CD4-positive, alpha-beta memory T cell (primary cell): Measurements from ENCODE around the gene ERBB4. TPM values are rescaled to one million over a fixed set of nuclear protein-coding genes. Genes with fewer than 3 reads are reported as not detected.

Experiments
- CTCF ChIA-PET: fragments of 350-600 bp; sonication (Branson Sonifier 250); formaldehyde crosslinking; loops from one replicate; lab custom pipeline; 2021; ENCODE audit warnings: inconsistent platforms; ENCODE audit not compliant: partially characterized antibody; lab: Charles Lee
- POLR2A ChIA-PET: fragments of 350-600 bp; sonication (Branson Sonifier 250); formaldehyde crosslinking; loops from one replicate; lab custom pipeline; 2021; ENCODE audit not compliant: partially characterized antibody; lab: Charles Lee
- DNase-seq, 5 donors: peaks; one replicate each; pipeline versions ENCODE4 v3.0.0 to v3.0.0-alpha.2; 2020 to 2022; ENCODE audit warnings: mixed read lengths in 1 of 5
- H3K27ac ChIP-seq: one replicate; pipeline ENCODE4 v1.7.0; 2013; ENCODE audit warnings: low read depth, low read length
- H3K27me3 ChIP-seq: 2 replicates; pipeline ENCODE4 v1.7.0; 2013; ENCODE audit warnings: mild to moderate bottlenecking, low read length, moderate library complexity; ENCODE audit not compliant: insufficient read depth
- H3K36me3 ChIP-seq: 2 replicates; pipeline ENCODE4 v1.7.0; 2013; ENCODE audit warnings: mild to moderate bottlenecking, low read length, moderate library complexity; ENCODE audit not compliant: insufficient read depth
- H3K4me1 ChIP-seq: 2 replicates; pipeline ENCODE4 v1.7.0; 2013; ENCODE audit warnings: mild to moderate bottlenecking, low read length, moderate library complexity; ENCODE audit not compliant: insufficient read depth
- H3K4me3 ChIP-seq, 2 donors: one replicate each; pipeline ENCODE4 v1.7.0; 2013; ENCODE audit warnings: low read length in 2 of 2, mild to moderate bottlenecking in 1 of 2
- H3K9me3 ChIP-seq, 2 donors: one replicate each; pipeline ENCODE4 v1.7.0; 2013; ENCODE audit warnings: low read length in 2 of 2, control low read depth in 1 of 2; ENCODE audit not compliant: control insufficient read depth in 1 of 2
- H3K27ac Mint-ChIP-seq, 7 donors: one replicate each; pipeline ENCODE4 v1.8.0; 2020 to 2021; ENCODE audit warnings: mixed read lengths in 7 of 7, mild to moderate bottlenecking in 6 of 7, inconsistent platforms in 3 of 7, moderate library complexity in 3 of 7
- H3K27me3 Mint-ChIP-seq, 2 donors: one replicate each; pipeline ENCODE4 v1.8.0; 2020 to 2021; ENCODE audit warnings: mixed read lengths in 2 of 2
- H3K36me3 Mint-ChIP-seq, 2 donors: one replicate each; pipeline ENCODE4 v1.8.0; 2020 to 2021; ENCODE audit warnings: mixed read lengths in 2 of 2, inconsistent platforms in 1 of 2, mild to moderate bottlenecking in 1 of 2
- H3K4me1 Mint-ChIP-seq, 4 donors: one replicate each; pipeline ENCODE4 v1.8.0; 2020 to 2021; ENCODE audit warnings: mixed read lengths in 4 of 4, mild to moderate bottlenecking in 1 of 4
- H3K4me3 Mint-ChIP-seq, 8 donors: one replicate each; pipeline ENCODE4 v1.8.0; 2020 to 2021; ENCODE audit warnings: mixed read lengths in 8 of 8, mild to moderate bottlenecking in 7 of 8, moderate library complexity in 6 of 8, inconsistent platforms in 3 of 8
- H3K9me3 Mint-ChIP-seq, 8 donors: one replicate each; pipeline ENCODE4 v1.8.0; 2020 to 2021; ENCODE audit warnings: mixed read lengths in 8 of 8, mild to moderate bottlenecking in 5 of 8, inconsistent platforms in 3 of 8, moderate library complexity in 1 of 8
- intact Hi-C: fragments of 100-400 bp; cut with micrococcal nuclease; formaldehyde crosslinking; loops from one replicate; pipeline ENCODE4 v1.15.1; 2023
- polyA plus RNA-seq, 2 donors: library from polyadenylated mRNA; unstranded; fragments of 300-500 nt; fragmentation: Illumina TruSeq; gene quantifications; one replicate each; pipeline ENCODE4 v1.2.3, GENCODE V29; 2021
- total RNA-seq, 2 experiments: library from RNA; stranded (reverse); gene quantifications; one replicate each; pipeline ENCODE4 v1.2.3, GENCODE V29; 2021

Gene ERBB4
- total and polyA plus RNA-seq, 4 experiments from 2014 or later: not detected

DNA sequence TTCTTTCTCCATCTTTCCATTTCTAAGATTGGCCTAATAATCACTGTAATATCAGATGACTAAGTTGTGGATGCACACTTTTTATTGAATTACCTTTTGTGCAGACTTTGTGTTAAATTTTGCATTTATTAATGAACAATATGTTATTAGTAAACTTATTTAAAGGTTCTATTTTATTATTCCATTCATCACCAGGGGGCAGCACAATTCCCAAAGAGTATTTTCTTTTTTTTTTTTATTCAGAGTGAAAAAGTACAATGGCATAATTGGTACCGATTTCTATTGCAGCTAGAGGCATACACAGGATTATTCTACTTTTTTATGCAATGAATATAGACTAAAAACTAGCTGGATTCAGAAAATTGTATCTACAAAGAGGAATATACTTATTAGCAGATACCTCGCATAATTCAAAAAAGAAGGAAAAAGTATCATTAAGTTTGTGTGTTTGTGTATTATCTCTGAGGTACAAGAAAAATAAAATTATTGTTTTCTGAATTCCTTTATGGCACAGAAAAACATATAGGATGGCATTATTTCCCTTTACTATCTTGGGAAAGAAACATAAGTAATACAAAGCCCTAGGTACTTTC is 390.6 kb downstream of the ERBB4 start:
- no peaks in the 10 kb centered on the region for H3K4me1 ChIP-seq
- no peak overlapping the region for H3K27ac ChIP-seq
- ChIA-PET POLR2A (no interaction called here), CTCF (no interaction called here)
- H3K4me3 Mint-ChIP-seq: no peak overlapping the region
- H3K27me3 ChIP-seq: no peaks in the 10 kb centered on the region
- no peaks in the 10 kb centered on the region for H3K36me3 Mint-ChIP-seq
- H3K4me1 Mint-ChIP-seq: no peaks in the 10 kb centered on the region
- peaks cover 0 to 10% (median 5%) of the 10 kb centered on the region in 8 donors for H3K9me3 Mint-ChIP-seq
- H3K27me3 Mint-ChIP-seq: no peaks in the 10 kb centered on the region
- no peaks in the 10 kb centered on the region for H3K36me3 ChIP-seq
- intact Hi-C loops: no loop called here
- DNase-seq: no peak
- no peaks in the 10 kb centered on the region for H3K9me3 ChIP-seq
- no peak overlapping the region for H3K27ac Mint-ChIP-seq
- no peak overlapping the region for H3K4me3 ChIP-seq

DNA sequence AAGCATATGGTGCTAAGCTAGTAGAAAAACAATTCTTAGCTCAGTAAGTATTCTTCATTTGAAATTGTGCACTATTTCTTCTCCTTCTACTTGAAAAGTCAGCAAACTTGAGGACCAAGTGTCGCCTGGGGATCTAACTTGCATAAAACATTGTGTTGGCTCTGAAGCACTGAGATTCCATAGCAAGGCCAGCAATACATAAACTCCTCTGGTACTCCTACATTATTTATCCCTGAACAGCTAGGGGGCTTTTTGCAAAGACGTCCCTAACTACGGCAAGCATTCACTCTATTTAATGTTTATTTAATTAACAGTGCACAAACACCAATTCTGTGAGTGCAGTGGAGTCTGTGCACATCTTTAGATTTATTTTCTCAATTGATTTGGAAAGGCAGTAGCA is 392.2 kb downstream of the ERBB4 start:
- no peak overlapping the region for H3K4me3 Mint-ChIP-seq
- POLR2A ChIA-PET: no interaction called here
- no peaks in the 10 kb centered on the region for H3K27me3 Mint-ChIP-seq
- Histone ChIP-seq H3K27me3 (no peaks in the 10 kb centered on the region), H3K4me1 (no peaks in the 10 kb centered on the region), H3K4me3 (no peak overlapping the region), H3K27ac (no peak overlapping the region), H3K9me3 (no peaks in the 10 kb centered on the region), H3K36me3 (no peaks in the 10 kb centered on the region)
- no peak for DNase-seq
- peaks cover 0 to 11% (median 3%) of the 10 kb centered on the region in 8 donors for H3K9me3 Mint-ChIP-seq
- no peaks in the 10 kb centered on the region for H3K4me1 Mint-ChIP-seq
- H3K36me3 Mint-ChIP-seq: no peaks in the 10 kb centered on the region
- H3K27ac Mint-ChIP-seq: no peak overlapping the region
- CTCF ChIA-PET: no interaction called here
- intact Hi-C loops: no loop called here

GRCh38 chr2:212145121-212145520 is 393.5 kb downstream of the ERBB4 start:
- DNase-seq: no peak
- no peaks in the 10 kb centered on the region for H3K36me3 Mint-ChIP-seq
- Histone ChIP-seq H3K27me3 (no peaks in the 10 kb centered on the region), H3K27ac (no peak overlapping the region), H3K9me3 (no peaks in the 10 kb centered on the region), H3K36me3 (no peaks in the 10 kb centered on the region), H3K4me1 (no peaks in the 10 kb centered on the region), H3K4me3 (no peak overlapping the region)
- POLR2A ChIA-PET: no interaction called here
- peaks cover 0 to 10% (median 3%) of the 10 kb centered on the region in 8 donors for H3K9me3 Mint-ChIP-seq
- CTCF ChIA-PET: no interaction called here
- H3K27ac Mint-ChIP-seq: no peak overlapping the region
- no peak overlapping the region for H3K4me3 Mint-ChIP-seq
- H3K4me1 Mint-ChIP-seq: no peaks in the 10 kb centered on the region
- no peaks in the 10 kb centered on the region for H3K27me3 Mint-ChIP-seq
- intact Hi-C loops: no loop called here

DNA sequence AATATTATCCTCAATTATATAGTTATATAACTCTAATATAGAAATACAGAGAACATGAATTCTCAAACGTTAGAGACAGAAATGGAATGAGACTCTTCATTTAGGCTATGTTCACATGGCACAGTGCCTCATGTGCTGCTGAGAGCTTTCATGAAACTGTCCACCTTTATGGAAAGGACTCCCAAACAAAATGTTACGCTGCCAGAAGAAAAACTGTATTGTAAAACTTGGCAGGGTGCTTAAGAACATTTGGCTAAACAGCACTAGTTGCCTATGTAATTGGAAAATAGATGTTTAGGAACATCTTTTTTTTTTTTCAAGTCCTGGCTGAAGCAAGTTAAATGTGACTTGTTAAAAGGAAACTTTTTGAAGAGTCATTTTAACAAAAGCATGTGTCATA is 396.0 kb downstream of the ERBB4 start:
- Mint-ChIP-seq H3K27me3 (no peaks in the 10 kb centered on the region), H3K9me3 (peaks cover 0 to 7% (median 2%) of the 10 kb centered on the region in 8 donors), H3K4me3 (no peak overlapping the region), H3K27ac (no peak overlapping the region), H3K36me3 (no peaks in the 10 kb centered on the region), H3K4me1 (no peaks in the 10 kb centered on the region)
- CTCF ChIA-PET: no interaction called here
- DNase-seq: no peak
- no peaks in the 10 kb centered on the region for H3K4me1 ChIP-seq
- no peak overlapping the region for H3K4me3 ChIP-seq
- no peaks in the 10 kb centered on the region for H3K9me3 ChIP-seq
- no peaks in the 10 kb centered on the region for H3K27me3 ChIP-seq
- H3K36me3 ChIP-seq: no peaks in the 10 kb centered on the region
- POLR2A ChIA-PET: no interaction called here
- no peak overlapping the region for H3K27ac ChIP-seq
- intact Hi-C loops: no loop called here

- peaks cover 0 to 5% (median 1%) of the 10 kb centered on the region in 8 donors for H3K9me3 Mint-ChIP-seq
- Histone ChIP-seq H3K9me3 (no peaks in the 10 kb centered on the region), H3K36me3 (no peaks in the 10 kb centered on the region), H3K4me3 (no peak overlapping the region), H3K27me3 (no peaks in the 10 kb centered on the region), H3K27ac (no peak overlapping the region), H3K4me1 (no peaks in the 10 kb centered on the region)
- CTCF ChIA-PET: no interaction called here
- no peak overlapping the region for H3K27ac Mint-ChIP-seq
- POLR2A ChIA-PET: no interaction called here
- H3K4me3 Mint-ChIP-seq: no peak overlapping the region
- H3K4me1 Mint-ChIP-seq: no peaks in the 10 kb centered on the region
- H3K27me3 Mint-ChIP-seq: no peaks in the 10 kb centered on the region
- intact Hi-C loops: no loop called here
- DNase-seq: no peak
- H3K36me3 Mint-ChIP-seq: no peaks in the 10 kb centered on the region
Measured at GRCh38 chr2:212141499-212141898, 397.1 kb downstream of the ERBB4 start.

DNA sequence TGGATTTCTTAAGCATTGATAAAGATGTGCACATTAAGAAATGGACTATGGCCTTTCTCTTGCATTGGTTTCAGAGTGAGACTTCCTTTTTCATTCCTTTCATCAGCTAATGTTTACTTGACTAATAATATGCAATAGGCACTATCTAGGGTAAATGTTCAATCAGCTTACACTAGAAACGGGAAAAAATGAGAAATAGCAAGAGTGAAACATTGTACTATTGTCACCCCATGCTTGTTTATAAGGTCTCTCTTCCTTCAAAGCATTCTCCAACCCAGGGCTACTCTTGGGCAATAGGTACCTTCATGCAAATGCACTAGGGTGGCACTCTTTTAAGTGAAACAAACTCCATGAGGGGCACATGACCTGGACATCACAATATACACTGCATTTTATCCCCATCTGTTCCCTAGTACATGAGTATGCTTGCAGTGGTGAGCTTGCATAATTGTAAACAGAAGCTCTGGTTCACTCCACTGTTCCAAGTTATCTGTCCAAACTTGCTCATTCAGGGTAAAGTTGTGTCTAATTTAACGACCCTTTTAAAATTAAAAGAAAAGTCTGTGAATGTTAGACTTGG is 402.3 kb downstream of the ERBB4 start:
- DNase-seq: no peak

DNA sequence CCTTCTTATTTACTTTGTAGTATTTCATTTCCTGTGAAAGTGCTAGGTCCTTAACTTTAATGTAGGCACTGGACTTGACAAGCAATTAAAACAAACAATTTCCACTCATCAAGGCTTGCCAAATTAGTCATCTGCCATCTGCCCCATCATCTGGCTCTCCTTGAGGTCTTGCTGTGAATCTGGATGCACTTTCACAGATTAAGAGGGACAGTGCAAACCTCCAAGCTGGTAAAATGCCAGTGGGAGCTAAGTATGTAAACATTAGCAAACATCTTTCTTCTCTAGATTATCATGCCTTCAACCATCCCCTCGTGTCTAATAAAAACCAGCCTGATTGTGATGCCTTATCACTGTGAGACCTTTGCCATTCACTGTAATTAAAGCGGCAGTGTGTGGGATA is 402.9 kb downstream of the ERBB4 start:
- H3K27me3 ChIP-seq: no peaks in the 10 kb centered on the region
- H3K27ac ChIP-seq: no peak overlapping the region
- intact Hi-C loops: no loop called here
- no peak for DNase-seq
- H3K9me3 ChIP-seq: no peaks in the 10 kb centered on the region
- H3K4me3 ChIP-seq: no peak overlapping the region
- no peaks in the 10 kb centered on the region for H3K27me3 Mint-ChIP-seq
- no peaks in the 10 kb centered on the region for H3K36me3 ChIP-seq
- H3K4me1 ChIP-seq: no peaks in the 10 kb centered on the region
- CTCF ChIA-PET: no interaction called here
- no peak overlapping the region for H3K4me3 Mint-ChIP-seq
- POLR2A ChIA-PET: no interaction called here
- no peak overlapping the region for H3K27ac Mint-ChIP-seq
- H3K36me3 Mint-ChIP-seq: no peaks in the 10 kb centered on the region
- H3K4me1 Mint-ChIP-seq: no peaks in the 10 kb centered on the region
- H3K9me3 Mint-ChIP-seq: peaks cover 0 to 4% (median 0%) of the 10 kb centered on the region in 8 donors

More for the DNA sequence above, 402.3 kb downstream of the ERBB4 start:
- ChIA-PET POLR2A (no interaction called here), CTCF (no interaction called here)
- H3K27me3 ChIP-seq: no peaks in the 10 kb centered on the region
- no peak overlapping the region for H3K27ac ChIP-seq
- Mint-ChIP-seq H3K27ac (no peak overlapping the region), H3K9me3 (peaks cover 0 to 3% (median 0%) of the 10 kb centered on the region in 8 donors), H3K4me1 (no peaks in the 10 kb centered on the region), H3K36me3 (no peaks in the 10 kb centered on the region), H3K27me3 (no peaks in the 10 kb centered on the region), H3K4me3 (no peak overlapping the region)
- H3K4me3 ChIP-seq: no peak overlapping the region
- no peaks in the 10 kb centered on the region for H3K36me3 ChIP-seq
- H3K9me3 ChIP-seq: no peaks in the 10 kb centered on the region
- intact Hi-C loops: no loop called here
- H3K4me1 ChIP-seq: no peaks in the 10 kb centered on the region
